ENCODE measurements around the gene EXOSC6.
"Not testable (repeated sequence)": the region's sequence is repeated elsewhere in the genome, so short reads cannot be mapped to it uniquely, and the experiment has no call there.

Gene EXOSC6

GRCh38 chr16:70198230-70198629, 53.5 kb downstream of the EXOSC6 start:
- DNase-seq, result not testable (repeated sequence)

- not testable (repeated sequence) for DNase-seq
Measured at GRCh38 chr16:70197611-70198010, 54.1 kb downstream of the EXOSC6 start.
